Fibroblast of peridontal ligament (primary cell): ENCODE measurements around the gene NPTXR.

ENCODE experiments used
- DNase-seq: peaks from one replicate; pipeline ENCODE4 v3.0.0-alpha.2; 2010; ENCODE audit errors: extremely low read depth

The NPTXR gene

GRCh38 chr22:38853196-38853651, 9.4 kb upstream of the NPTXR start:
- no peak for DNase-seq

GRCh38 chr22:38852522-38852921, 8.7 kb upstream of the NPTXR start:
- DNase-seq = no peak

DNA sequence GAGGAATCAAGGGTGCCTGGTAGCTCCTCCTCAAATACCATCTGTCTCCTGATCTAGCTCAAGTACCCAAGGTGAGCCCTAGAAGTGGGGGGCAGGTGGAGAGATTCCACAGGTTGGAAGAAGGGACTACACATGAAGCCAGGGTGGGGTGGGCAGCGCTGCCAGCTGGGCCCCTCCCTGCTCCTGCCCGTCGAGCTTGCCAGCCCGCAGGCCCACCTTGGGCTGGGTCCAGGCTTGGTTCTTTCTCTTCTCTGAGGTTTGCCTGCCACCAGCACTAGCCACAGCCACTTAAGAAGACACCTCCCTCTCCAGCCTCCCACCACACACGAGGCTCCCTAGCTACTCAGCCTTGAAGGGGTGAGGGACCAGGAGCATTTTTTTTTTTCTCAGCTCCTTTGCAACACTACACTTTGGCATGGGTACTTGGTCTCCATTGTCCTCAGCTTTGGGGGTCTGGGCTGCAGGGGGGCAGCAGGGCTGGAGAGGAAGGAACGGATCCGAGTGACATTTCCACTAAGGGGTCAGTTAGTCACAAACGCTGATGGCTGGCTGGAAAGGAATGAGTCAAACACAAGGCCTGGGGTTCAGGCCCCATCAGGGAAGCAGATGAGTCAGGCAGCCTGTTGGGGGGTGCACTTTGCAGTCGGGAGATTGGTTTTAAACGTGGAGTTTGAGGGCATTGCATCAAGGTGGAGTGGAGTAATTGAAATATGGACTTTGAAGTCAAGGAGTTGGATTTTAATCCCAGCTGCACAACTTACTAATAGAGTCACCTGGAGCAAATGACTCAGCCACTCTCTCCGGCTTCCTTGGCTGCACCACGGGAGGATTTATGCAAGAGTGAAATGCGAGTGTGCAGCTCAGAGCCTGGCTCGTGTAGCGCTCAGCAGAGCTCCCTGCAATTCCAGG, 7.4 kb upstream of the NPTXR start:
- DNase-seq = peak; percentile 45

DNA sequence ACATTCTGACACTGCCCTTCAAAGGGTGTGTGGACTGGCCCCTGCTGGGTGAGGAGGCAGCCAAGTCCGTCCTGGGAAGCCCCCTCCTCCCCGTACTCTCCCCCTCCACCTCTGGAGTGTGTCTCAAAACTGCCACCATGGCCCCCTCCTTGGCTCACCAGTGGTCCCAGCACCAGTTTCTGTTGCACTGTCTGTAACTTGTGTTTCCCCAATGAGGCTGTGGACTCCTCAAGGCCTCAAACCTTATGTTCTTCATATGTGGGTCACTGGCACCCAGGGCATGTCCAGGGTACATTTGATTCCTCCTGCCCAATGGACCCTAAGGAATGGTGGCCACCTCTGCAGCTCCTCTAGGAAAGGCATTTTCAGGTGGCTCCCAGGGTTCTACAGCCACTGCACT, 6.6 kb upstream of the NPTXR start:
- no peak for DNase-seq

- DNase-seq = no peak
These were observed 6.0 kb upstream of the NPTXR start for GRCh38 chr22:38849811-38850210.

DNA sequence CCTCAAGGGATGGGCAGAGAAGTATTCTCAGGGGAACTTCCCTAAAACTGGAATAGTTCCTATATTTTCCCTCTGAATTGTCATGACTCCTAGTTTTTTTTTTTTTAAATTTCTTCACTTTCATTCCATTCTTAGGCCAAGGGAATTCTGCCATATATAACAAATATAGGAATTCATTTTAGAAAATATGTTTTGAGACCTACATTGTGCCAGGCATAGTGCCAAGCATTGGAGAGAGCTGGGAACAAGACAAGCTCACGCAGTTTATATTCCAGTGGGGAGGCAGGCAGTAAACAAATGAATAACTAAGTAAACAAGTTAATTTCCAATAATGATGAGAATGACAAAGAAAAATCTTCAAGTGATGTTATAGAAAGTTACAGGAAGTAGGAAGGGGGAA, 2.6 kb upstream of the NPTXR start:
- peak; percentile 46 for DNase-seq

GRCh38 chr22:38845004-38845740, 1.3 kb upstream of the NPTXR start:
- DNase-seq = peak; percentile 62

GRCh38 chr22:38844315-38845003, 631 bp upstream of the NPTXR start:
- no peak for DNase-seq

- peak; percentile 47 for DNase-seq
These were observed 599 bp downstream of the NPTXR start for GRCh38 chr22:38843201-38843656.

DNA sequence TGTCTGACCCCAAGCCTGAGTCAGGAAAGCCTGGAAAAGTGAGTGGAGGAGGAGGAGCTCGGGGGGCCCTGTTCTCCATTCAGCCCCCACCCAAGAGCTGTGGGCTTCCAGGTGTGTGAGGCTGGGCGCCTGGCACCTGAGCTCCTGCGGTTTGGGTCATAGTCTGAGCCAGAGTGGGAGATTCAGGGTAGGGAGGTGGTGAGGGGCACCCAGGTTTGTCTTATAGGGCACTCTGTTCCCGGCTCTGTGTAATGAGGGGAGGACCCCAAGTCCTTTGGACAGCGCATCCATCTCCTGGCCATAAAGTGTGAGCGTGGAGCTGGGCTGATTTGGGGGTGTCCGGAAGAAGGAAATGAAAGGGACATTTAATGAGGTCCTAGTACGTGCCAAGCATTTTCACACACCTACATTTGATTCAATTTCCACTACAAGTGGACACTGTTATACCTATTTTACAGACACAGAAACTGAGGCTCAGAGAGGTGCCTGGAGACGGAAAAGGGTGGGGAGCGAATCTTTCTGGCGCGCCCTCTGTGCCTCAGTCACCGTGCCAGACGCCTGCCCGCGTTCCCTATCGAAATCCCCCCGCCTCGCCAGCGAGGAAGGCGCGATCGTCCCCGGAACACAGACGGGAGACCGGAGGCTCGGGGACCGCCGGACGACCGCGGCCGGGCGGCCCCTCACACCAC, 1.2 kb downstream of the NPTXR start:
- DNase-seq = no peak

DNA sequence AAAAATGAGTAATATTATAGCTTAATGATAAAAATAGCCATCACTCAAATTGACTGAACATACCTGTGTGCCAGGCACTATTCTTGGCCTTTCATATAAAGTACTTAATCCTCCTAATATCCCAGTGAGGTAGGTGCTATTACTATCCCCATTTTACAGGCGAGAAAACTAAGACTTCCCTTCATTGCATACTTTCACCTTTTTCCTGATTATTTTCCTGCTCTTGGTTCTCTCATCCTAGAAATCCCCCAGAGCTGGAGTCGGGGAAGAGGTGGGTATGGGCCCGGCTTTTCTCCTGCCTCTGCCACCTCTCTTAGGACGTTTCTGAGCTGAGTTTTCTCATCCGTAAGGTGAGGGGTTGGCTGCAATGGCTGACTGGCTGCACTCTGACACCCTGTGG, 2.2 kb downstream of the NPTXR start:
- DNase-seq = no peak

GRCh38 chr22:38841211-38841610, 2.6 kb downstream of the NPTXR start:
- DNase-seq = no peak

DNA sequence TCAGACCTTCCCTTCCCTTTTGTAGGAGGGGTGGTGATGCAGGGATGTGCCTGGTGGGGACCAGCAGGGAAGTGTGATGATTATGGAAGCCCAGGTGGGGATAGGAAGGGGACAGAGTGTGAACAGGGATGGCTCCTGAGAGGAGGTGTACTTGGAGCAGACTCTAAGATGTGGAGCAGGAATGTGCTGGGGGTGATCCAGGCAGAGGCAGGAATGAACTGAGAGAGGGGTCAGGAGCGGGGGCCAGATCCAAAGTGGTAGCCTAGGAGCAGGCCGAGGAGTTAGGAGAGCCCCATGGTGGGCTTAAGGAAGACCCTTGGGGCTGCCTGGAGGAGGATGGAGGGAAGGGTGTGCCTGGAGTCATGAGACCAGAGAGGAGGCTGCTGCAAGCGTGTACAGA, 3.7 kb downstream of the NPTXR start:
- no peak for DNase-seq

DNA sequence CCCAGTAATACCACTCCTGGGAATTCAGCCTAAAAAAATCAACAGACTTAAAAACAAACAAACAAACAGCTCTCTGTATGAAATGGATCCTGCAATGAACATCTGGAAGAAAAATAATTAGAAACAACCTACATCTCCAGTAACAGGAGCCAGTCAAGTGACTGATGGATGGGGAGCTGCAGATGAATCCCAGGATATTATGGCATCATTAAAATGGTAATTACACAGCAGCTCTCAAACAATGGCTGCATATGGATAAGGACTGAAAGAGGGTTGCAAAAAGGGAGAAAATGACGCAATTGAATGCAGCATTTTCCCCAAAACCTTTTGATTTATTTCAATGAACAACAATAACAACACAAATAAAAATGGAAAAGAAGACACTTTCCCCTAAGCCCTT, 4.1 kb downstream of the NPTXR start:
- DNase-seq = no peak

GRCh38 chr22:38837414-38837928, 6.4 kb downstream of the NPTXR start:
- DNase-seq = no peak

GRCh38 chr22:38835888-38836301, 7.9 kb downstream of the NPTXR start:
- DNase-seq = no peak

GRCh38 chr22:38834991-38835390, 8.8 kb downstream of the NPTXR start:
- no peak for DNase-seq

DNA sequence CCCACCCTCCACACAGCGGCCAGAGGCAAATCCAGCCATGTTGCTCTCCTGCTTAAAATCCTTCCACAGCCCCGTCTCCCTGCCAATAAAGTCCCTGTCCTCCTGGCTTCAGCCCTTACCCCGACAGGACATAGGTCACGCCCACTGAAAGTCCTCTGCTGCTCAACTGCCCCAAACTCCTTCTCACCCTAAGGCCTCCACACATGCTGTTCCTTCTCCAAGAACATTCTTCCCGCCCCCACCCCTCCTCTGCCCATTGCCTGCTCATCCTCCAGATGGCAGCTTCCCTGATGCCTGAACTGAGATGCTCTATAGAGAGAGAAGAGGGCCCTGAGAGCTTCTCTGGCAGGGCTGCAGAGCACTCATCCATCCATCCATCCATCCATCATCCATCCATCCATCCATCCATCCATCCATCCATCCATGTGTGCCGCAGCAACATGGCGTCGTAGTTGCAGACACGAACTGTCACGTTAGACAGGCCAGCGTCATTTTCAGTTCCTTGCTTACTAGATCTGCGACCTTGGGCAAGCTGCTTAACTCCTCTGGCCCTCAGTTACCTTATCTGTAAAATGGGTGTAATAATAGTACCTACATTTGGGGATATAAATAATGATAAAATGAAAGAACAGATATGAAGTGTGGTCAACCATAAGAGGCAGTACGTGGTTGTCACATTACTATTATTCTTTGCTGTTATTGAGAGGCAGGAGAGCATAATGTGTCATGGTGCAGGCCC, 9.4 kb downstream of the NPTXR start:
- DNase-seq = no peak

DNA sequence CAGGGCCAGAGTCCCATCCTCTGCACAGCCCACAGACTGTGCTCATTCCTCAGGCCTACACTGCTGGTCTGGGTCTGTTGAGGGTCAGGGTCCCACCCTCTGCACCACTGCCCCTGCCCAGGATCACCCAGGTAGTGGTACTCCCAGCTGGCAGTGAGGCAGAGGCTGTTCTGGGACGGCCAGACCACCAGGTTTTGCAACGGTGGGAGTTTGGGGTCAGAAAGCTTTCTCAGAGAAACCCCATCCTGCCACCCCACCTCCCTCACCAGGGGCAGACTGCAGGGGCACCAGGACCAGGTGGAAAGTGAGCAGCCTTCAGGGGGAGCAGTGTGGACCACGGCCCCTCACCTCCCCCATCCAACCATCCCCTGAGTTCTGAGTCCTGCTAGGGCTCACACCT, 10.8 kb downstream of the NPTXR start:
- DNase-seq = no peak
